GM18499 (cell line): ENCODE data around the gene VIP.

Experiments
- ATAC-seq: cut with Tn5 transposase; IDR thresholded peaks from one replicate; pipeline ENCODE4 v1.9.1; 2021; ENCODE audit warnings: moderate number of reproducible peaks; ENCODE audit not compliant: insufficient read depth, unreplicated experiment

VIP gene

DNA sequence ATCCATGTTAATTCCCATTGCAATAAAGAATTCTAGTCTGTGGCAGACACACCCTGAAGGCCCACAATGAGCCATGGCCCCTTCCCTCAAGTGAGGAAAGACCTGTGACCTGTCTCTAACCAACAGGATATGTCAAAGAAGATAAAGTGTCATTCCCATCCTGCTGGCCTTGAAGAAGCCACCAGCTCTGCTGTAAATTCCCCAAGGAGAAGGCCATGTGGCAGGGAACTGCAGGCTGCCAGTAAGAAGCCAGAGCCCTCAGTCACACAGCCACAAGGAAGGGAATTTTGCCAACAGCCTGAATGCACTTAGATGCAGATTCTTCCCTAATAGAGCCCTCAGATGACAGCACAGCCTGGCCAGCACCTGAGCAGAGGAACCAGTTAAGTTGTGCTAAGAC lies 24.8 kb downstream of the VIP start:
- no peak for ATAC-seq

DNA sequence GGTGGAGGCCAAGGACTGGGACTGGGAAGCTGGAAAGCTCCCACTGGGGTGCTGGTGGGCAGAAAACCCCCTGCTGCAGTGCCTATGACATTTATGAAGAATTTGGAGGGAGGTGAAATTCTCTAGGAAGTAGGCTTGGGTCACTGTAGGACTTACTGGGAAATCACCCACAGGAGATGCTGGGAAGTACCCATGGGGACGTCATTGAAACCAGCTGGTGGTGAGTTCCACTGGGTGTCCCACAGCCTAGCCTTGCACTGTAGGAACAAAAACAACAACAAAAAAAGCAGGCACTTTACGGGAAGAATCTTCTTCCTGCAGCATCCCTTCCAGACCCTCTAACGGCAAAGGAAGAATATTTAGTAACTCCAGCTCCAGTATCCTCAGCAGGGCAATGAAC lies 26.2 kb downstream of the VIP start:
- ATAC-seq, result no peak

DNA sequence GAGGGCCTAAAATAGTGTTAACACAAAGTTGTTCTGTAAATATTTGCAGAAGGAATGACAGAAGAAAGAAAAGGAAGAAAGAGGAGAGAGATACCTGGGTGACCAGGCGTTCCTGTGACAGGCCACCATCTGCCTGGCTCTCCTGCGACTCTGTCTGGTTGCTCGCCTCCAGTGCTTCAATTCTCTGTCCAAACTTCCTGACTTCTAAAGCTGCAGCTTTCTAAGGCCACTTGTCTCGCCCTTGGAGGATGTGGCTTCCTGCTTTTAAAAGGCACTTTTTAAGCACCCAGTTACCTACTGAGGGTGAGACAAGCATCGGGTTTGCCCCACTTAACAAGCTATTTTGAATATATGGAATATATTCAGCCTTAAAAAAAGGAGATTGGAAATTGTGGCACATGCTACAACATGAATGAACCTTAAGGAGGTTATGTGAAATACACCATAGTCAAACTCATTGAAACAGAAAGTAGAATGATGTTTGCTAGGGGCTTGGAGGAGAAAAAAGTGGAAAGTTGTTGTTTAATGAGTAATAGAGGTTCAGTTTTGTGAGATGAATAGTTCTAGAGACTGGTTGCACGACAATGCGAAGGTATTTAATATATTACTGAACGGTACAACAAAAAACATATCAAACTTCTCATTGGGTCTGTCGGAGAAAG lies 32.8 kb downstream of the VIP start:
- ATAC-seq, result no peak

DNA sequence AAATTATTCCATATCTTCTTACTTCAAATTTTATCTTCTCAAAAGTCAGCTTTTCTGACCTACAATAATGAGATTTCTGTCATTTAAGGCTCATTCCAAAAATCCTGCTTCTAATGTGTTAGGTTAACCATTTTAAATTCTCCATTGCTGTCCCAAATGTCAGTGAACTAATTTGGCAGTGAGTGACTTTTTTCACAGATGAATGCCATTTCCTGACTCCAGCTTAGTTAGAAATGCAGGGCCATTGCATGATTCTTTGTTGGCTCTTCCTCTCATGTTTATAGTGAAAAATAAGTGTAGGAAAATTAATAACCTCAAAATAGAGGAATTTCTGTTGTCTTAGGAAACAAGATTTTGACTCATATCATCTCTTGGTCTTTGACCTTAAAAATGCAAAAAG lies 44.1 kb downstream of the VIP start:
- ATAC-seq, result no peak

DNA sequence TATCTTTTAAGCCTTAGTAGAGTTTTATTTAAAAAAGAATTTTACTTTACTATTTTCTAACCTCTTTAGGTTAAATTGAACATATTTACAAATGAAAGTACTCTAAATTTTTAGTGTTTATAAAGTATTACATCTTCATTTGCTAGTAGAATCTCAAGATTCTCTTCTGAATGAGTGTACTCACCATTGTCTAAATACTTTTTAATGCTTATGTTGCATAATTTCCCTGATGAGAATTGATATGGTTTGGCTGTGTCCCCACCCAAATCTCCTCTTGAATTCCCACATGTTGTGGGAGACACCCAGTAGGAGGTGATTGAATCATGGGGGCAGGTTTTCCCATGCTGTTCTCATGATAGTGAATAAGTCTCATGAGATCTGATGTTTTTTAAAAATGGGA lies 53.6 kb downstream of the VIP start:
- ATAC-seq, result no peak
